Smooth muscle cell of bladder (primary cell): ENCODE data around the gene SIGLEC10. TPM values are rescaled to one million over a fixed set of nuclear protein-coding genes. Genes with fewer than 3 reads are reported as not detected.

Experiments
- total RNA-seq: library from RNA; depleted of rRNA; stranded (reverse); fragments of >200 nt; gene quantifications from 2 replicates; pipeline ENCODE4 v1.2.3, GENCODE V29; 2014

SIGLEC10 gene
- not detected in 2 replicates for total RNA-seq

DNA sequence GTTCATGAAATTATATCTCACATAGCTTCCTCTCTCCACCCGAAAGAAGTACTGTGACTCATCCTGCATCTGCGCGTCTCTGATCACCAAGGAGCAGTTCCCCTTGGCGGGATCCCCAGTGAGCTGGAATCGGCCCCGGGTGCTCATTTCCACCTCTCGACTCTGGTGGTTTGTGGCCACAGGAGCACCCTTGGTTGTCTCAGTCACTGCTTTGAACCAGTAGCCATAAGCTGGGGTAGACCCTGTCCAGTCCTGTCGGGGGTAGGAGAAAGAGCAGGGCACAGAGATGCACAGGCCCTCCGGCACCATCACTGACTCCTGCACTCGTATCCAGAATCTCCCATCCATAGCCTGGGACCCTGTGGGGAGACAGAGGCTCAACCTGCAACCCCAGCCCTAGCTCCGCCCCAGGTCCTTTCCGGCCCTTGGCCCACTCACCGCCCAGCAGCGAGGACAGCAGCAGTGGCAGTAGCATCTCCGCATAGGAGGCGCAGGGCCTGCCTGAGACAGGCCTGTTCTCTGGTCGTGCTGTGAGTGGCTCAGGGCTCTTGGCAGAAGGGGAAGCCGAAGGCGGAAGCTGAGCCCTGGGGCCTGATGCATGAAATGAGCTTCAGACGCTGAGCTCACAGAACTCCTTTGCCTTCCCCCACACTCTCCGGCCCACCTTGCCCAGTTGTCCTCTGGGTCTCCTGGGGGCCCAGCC is at the start of gene SIGLEC10:
TSS of gene SIGLEC10 (minus strand) at position 536 of the 703 bp plus-strand sequence. CDS start at position 475, 61 bp downstream.

GRCh38 chr19:51458051-51458645 is 40.7 kb upstream of the SIGLEC10 start, which contains the start of gene SIGLEC8:
SIGLEC8 (minus strand) TSS chr19:51458454; CDS start chr19:51458387, 67 bp downstream.

GRCh38 chr19:51387924-51388389 is 29.5 kb downstream of the SIGLEC10 start, which contains the start of gene LIM2:
LIM2 (minus strand) TSS chr19:51387974; CDS start chr19:51387443, 531 bp downstream.

DNA sequence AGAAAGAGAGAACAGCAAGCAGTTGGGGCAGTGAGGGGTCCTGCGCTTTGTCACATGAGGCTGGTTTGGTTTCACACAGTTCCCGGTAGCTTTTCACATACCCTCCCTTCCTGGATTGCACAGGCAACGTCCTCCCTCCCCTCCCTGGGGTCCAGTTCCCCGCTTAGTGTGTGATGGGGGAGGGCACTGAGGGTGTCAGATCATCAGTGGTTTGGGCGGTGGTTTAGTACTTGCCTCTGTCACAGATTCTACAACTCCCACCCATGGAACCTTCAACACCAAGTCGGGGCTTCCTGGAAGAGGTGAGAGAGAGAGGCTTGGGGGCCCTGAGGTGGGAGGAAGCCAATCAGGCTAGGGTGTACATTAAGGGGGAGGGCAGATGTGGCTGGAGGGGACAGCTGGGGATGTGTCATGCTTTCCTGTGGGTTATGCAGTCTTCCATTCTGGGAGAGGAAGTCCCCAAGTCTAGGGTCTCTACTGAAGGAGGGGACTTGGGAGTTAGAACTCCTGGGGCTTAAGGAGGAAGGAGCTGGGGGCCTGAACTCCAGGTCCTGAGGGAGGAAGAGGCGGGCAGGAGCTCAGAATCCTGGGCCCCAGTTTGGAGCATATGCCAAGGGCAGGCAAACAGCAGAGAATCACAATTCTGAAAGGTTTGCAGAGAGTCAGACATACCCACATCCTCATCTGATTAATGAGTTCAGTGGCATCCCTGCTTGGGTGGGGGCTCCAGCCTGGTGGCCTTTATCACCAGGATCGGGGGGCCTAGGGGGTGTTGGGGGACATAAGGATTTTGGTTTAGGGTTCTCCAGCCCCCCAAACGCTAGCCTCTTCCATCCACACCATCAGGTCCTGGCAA is 44.6 kb downstream of the SIGLEC10 start, which contains the start of gene NKG7:
TSS of gene NKG7 (minus strand) at position 6 of the 856 bp plus-strand sequence. CDS start 119 bp downstream, outside the sequence.

DNA sequence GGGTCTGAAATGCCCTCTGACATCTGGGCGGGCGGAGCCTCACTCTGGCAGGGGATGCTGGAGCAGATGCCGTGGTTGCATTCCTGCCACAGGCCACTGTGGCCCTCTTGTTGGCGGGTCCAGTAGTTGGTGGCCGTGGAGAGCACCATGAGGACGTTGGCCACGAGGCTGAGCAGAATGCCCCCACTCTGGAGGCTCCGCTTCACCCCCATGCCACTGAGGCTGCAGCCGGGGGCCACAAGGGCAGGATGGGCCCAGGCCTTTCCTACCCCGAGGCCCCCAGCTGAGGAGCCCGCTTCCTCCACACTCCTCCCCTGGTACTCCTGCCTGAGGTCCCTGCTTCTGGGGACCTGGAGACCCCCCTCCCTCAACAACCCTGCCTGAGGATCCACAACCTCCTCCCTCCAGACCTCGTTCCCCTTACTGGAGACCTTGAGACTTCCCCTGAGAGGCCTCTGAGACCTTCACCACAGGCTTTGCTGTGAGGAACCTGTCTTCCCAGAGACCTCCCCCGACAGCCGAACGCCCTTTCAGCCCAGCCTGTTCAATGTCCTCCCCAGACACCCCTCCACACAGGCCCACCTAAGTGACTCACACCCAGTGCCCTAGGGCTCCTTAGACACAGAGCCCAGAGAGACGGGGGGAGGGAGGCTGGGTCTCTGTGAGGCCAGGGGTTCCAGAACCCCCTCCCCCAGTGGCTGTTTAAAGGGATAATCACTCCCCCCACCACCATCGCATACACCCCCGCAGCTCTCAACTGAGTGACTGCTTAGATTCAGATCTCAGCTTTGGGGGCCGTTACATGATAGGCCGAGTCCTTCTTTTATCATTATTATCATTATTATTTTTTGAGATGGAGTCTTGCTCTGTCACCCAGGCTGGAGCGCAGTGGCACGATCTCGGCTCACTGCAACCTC is 48.8 kb downstream of the SIGLEC10 start, which contains the start of gene CLDND2:
TSS of gene CLDND2 (minus strand) at position 638 of the 917 bp plus-strand sequence. CDS start at position 212, 426 bp downstream.

DNA sequence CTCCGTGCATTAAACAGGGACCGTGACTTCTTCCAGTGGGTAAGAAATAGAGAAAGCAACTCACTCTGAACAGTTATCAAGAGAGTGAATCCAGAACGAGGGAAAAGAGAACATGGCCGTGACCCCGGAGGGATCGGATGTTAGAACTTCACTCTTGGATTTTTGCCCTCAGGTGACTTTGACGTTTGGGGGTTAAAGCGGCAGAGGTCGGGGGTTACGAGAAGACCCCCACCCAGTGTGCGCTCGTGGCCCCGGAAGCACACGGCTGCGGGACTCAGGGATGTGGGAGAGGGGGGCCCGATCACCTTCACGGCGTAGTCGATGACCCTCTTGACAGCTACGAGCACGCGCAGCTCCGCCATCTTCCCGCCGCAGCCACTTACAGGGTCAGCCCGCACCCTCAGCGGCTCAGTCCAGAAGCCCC is 51.5 kb downstream of the SIGLEC10 start, which contains the start of gene ETFB:
TSS of gene ETFB (minus strand) at position 424 of the 424 bp plus-strand sequence. CDS start at position 362, 62 bp downstream.

Other genes starting within 250 kb of the SIGLEC10 start
- not detected in 2 replicates for gene CD33, start 192.6 kb downstream of the SIGLEC10 start, total RNA-seq
- not detected in 2 replicates for gene SIGLECL1, start 166.6 kb downstream of the SIGLEC10 start, total RNA-seq
- not detected in 2 replicates for gene IGLON5, start 106.0 kb downstream of the SIGLEC10 start, total RNA-seq
- 0.14 and 0.28 TPM in 2 replicates for gene VSIG10L, start 75.5 kb downstream of the SIGLEC10 start, total RNA-seq
- gene ETFB, start 51.3 kb downstream of the SIGLEC10 start, total RNA-seq = 189 and 194 TPM in 2 replicates
- 0.14 and 0.18 TPM in 2 replicates for gene CLDND2, start 48.6 kb downstream of the SIGLEC10 start, total RNA-seq
- not detected in 2 replicates for gene NKG7, start 45.0 kb downstream of the SIGLEC10 start, total RNA-seq
- not detected in 2 replicates for gene LIM2, start 29.7 kb downstream of the SIGLEC10 start, total RNA-seq
- not detected in 2 replicates for gene C19orf84, start 27.1 kb downstream of the SIGLEC10 start, total RNA-seq
- not detected in 2 replicates for gene SIGLEC8, start 40.8 kb upstream of the SIGLEC10 start, total RNA-seq
- gene CEACAM18, start 60.9 kb upstream of the SIGLEC10 start, total RNA-seq = not detected in 2 replicates
- not detected in 2 replicates for gene SIGLEC12, start 84.2 kb upstream of the SIGLEC10 start, total RNA-seq
- gene SIGLEC6, start 114.0 kb upstream of the SIGLEC10 start, total RNA-seq = not detected in 2 replicates
- 2.7 and 4.4 TPM in 2 replicates for gene ZNF175, start 153.6 kb upstream of the SIGLEC10 start, total RNA-seq
- not detected in 2 replicates for gene SIGLEC5, start 212.8 kb upstream of the SIGLEC10 start, total RNA-seq
- gene SIGLEC14, start 229.2 kb upstream of the SIGLEC10 start, total RNA-seq = not detected in 2 replicates